ENCODE measurements around the gene SCD5. TPM values are rescaled to one million over a fixed set of nuclear protein-coding genes. Genes with fewer than 3 reads are reported as not detected.

SCD5 gene
- total and polyA plus RNA-seq, 3 donors from 2014 or later: 76.4 to 161 (median 149) TPM

DNA sequence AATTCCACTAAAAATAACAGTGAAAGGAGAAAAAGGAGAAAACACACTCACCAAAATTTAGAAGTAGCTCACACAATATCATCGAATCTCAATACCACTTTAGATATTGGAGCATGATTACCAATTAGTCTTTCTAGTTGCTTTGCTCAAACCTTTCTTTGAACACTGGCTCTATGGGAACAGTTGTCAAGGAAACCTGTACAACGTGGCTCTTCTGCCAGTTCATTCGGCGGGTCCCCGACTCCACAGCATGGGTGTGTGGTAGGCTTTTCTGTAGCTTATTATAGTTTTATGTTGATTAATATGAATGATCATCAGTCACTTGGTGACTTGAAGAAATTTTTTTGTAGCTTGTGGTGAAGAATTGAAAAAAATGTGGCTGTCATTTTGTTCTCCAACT lies 186.6 kb downstream of the SCD5 start:
- DNase-seq: no peak
- WGBS, 2 donors: 92 to 94% methylated on average over 5 of the region's 5 CpGs
- TF ChIP-seq POLR2A (IDR thresholded peaks at IDR 0.05): no peak
- TF ChIP-seq, protein P1, sequence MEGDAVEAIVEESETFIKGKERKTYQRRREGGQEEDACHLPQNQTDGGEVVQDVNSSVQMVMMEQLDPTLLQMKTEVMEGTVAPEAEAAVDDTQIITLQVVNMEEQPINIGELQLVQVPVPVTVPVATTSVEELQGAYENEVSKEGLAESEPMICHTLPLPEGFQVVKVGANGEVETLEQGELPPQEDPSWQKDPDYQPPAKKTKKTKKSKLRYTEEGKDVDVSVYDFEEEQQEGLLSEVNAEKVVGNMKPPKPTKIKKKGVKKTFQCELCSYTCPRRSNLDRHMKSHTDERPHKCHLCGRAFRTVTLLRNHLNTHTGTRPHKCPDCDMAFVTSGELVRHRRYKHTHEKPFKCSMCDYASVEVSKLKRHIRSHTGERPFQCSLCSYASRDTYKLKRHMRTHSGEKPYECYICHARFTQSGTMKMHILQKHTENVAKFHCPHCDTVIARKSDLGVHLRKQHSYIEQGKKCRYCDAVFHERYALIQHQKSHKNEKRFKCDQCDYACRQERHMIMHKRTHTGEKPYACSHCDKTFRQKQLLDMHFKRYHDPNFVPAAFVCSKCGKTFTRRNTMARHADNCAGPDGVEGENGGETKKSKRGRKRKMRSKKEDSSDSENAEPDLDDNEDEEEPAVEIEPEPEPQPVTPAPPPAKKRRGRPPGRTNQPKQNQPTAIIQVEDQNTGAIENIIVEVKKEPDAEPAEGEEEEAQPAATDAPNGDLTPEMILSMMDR (IDR thresholded peaks at IDR 0.05): no peak

DNA sequence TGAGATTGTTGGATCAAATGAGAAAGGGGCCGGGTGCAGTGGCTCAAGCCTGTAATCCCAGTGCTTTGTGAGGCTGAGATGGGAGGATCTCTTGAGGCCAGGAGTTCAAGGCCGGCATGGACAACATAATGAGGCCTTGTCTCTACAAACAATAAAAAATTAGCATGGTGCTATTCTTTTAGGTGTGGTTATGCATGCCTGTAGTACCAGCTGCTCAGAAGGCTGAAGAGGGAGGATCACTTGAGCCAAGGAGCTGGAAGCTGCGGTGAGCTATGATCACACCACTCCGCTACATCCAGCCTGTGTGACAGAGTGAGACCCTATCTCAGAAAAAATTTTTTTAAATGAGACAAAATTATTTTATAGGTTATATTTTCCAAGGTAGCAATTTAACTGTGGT lies 187.1 kb downstream of the SCD5 start:
- intact Hi-C loops (cut with DNase I; ENCODE audit: low total_unique reads): no loop called here
- DNase-seq: no peak
- H3K4me3 ChIP-seq: no peak overlapping the region
- no peak overlapping the region for H3K27ac ChIP-seq
- H3K4me1 ChIP-seq: no peaks in the 10 kb centered on the region
- TF ChIP-seq, protein P1 (IDR thresholded peaks at IDR 0.05): no peak
- no peaks in the 10 kb centered on the region for H3K36me3 ChIP-seq (ENCODE audit: low read depth, missing control alignments)
- H3K9me3 ChIP-seq: no peaks in the 10 kb centered on the region
- H3K27me3 ChIP-seq: no peaks in the 10 kb centered on the region
- 77 to 80% methylated on average over 4 of the region's 4 CpGs for WGBS, 2 donors

More for the DNA sequence above, 186.6 kb downstream of the SCD5 start:
- Histone ChIP-seq H3K36me3 (ENCODE audit: low read depth, missing control alignments) (no peaks in the 10 kb centered on the region), H3K9me3 (no peaks in the 10 kb centered on the region), H3K27ac (no peak overlapping the region), H3K4me1 (no peaks in the 10 kb centered on the region), H3K4me3 (no peak overlapping the region), H3K27me3 (no peaks in the 10 kb centered on the region)
- intact Hi-C loops (cut with DNase I; ENCODE audit: low total_unique reads): no loop called here

DNA sequence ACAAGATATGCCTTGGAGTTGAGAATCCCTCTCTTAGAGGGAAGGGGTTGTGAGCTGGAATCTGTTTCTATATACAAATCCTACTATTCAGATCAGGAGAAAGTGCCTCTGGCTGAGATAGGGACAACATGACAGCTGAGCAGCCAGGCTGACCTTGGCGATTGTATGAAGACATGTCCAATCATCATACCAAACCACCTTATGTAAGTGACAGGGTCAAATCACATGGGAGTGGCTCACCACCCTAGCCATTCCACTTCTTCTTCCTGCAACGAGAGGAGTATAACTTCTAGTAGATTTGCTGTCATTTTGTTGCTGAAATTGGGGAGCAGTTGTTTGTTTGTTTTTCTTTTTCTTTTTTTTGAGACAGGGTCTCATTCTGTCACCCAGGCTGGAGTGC lies 188.6 kb downstream of the SCD5 start:
- intact Hi-C loops (cut with DNase I; ENCODE audit: low total_unique reads): no loop called here
- Histone ChIP-seq H3K9me3 (no peaks in the 10 kb centered on the region), H3K27ac (no peak overlapping the region), H3K36me3 (ENCODE audit: low read depth, missing control alignments) (no peaks in the 10 kb centered on the region), H3K27me3 (no peaks in the 10 kb centered on the region), H3K4me3 (no peak overlapping the region), H3K4me1 (no peaks in the 10 kb centered on the region)
- WGBS, 2 donors: 83 to 94% methylated on average over 2 of the region's 2 CpGs
- TF ChIP-seq, protein P1 (IDR thresholded peaks at IDR 0.05): no peak
- TF ChIP-seq POLR2A (IDR thresholded peaks at IDR 0.05): no peak
- no peak for DNase-seq

DNA sequence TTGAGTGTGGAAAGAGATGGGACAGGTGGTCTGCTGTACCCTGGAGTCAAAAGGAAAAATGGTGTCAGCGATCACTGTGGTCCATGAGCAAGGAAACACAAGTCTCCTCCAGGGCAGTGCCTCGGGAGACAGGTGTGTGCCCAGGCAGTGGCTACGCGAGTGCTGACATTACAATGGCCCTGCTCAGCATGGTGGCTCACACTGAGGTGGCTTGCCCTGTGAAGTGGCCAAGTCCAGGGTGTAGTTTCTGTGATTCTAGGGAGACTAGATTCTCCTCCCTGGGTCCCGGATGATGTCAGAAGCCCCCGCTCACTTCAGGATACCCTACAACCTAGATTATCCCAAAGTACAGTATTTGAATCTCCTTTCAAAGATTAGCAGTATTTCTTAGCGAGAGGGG lies 192.0 kb downstream of the SCD5 start:
- WGBS, 2 donors: 92 to 98% methylated on average over 7 of the region's 7 CpGs
- H3K4me1 ChIP-seq: no peaks in the 10 kb centered on the region
- DNase-seq: no peak
- H3K36me3 ChIP-seq (ENCODE audit: low read depth, missing control alignments): no peaks in the 10 kb centered on the region
- no peak overlapping the region for H3K4me3 ChIP-seq
- intact Hi-C loops (cut with DNase I; ENCODE audit: low total_unique reads): no loop called here
- TF ChIP-seq, protein P1 (IDR thresholded peaks at IDR 0.05): no peak
- no peak for TF ChIP-seq POLR2A (IDR thresholded peaks at IDR 0.05)
- no peaks in the 10 kb centered on the region for H3K27me3 ChIP-seq
- H3K27ac ChIP-seq: no peak overlapping the region
- no peaks in the 10 kb centered on the region for H3K9me3 ChIP-seq

DNA sequence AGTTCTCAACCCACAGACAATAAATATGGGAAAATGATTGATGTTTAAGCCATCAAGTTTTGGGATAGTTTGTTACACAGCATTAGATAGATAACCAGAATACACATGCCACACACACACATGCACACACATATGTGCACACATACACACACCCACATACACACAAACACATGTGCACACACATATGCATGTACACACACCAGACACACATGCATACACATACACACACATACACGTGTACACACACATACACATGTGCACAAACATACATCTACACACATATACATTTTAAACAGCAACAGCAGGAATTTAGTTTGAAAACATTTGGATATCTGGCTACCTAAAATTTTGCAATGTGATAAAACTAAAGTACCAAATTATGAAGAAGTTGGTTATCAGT lies 194.1 kb downstream of the SCD5 start:
- DNase-seq: no peak
- TF ChIP-seq POLR2A (IDR thresholded peaks at IDR 0.05): no peak
- TF ChIP-seq, protein P1 (IDR thresholded peaks at IDR 0.05): no peak
- Histone ChIP-seq H3K4me1 (no peaks in the 10 kb centered on the region), H3K36me3 (ENCODE audit: low read depth, missing control alignments) (no peaks in the 10 kb centered on the region), H3K9me3 (no peaks in the 10 kb centered on the region), H3K4me3 (no peak overlapping the region), H3K27ac (no peak overlapping the region), H3K27me3 (no peaks in the 10 kb centered on the region)
- intact Hi-C loops (cut with DNase I; ENCODE audit: low total_unique reads): no loop called here
- WGBS, 2 donors: 89 to 91% methylated on average over 1 of the region's 1 CpG
